Frontal cortex (tissue), 4 donors: ENCODE measurements around the gene DPYSL5. TPM values are rescaled to one million over a fixed set of nuclear protein-coding genes. Genes with fewer than 3 reads are reported as not detected.
"Not testable (repeated sequence)": the region's sequence is repeated elsewhere in the genome, so short reads cannot be mapped to it uniquely, and the experiment has no call there.

ENCODE experiments used
- DNase-seq, 2 donors: peaks; one replicate each; pipeline ENCODE4 v3.0.0; 2012; ENCODE audit warnings: low spot score in 2 of 2
- FAIRE-seq: peaks from 2 replicates; lab custom pipeline; 2012; peaks lifted over from hg19 to GRCh38; lab: Jason Lieb, UNC
- total RNA-seq: library from RNA; depleted of rRNA; stranded (reverse); fragments of >200 nt; gene quantifications from one replicate; pipeline ENCODE4 v1.2.3, GENCODE V29; 2014
- donor health status: control.
- donor health status: control.
- donor health status: control.

DPYSL5 gene
- total RNA-seq, 1 donor from 2014 or later: 101 TPM

- FAIRE-seq (no peak), DNase-seq (no peak)
Observed at GRCh38 chr2:26917135-26917836, 69.4 kb downstream of the DPYSL5 start.

GRCh38 chr2:26921323-26921722 lies 73.4 kb downstream of the DPYSL5 start:
- FAIRE-seq (no peak), DNase-seq (no peak)

- DNase-seq (peak; percentile 48 to 85), FAIRE-seq (no peak)
Observed at GRCh38 chr2:26922405-26923188, 74.7 kb downstream of the DPYSL5 start.

- DNase-seq, FAIRE-seq: not testable (repeated sequence)
Observed at GRCh38 chr2:26923189-26923466, 75.2 kb downstream of the DPYSL5 start.

GRCh38 chr2:26924731-26925099 lies 76.8 kb downstream of the DPYSL5 start:
- DNase-seq: no peak
- no peak for FAIRE-seq

- DNase-seq (no peak), FAIRE-seq (no peak)
Observed at GRCh38 chr2:26925100-26925791, 77.3 kb downstream of the DPYSL5 start.

GRCh38 chr2:26927221-26927620 lies 79.3 kb downstream of the DPYSL5 start:
- FAIRE-seq (no peak), DNase-seq (no peak)

- no peak for DNase-seq
- FAIRE-seq: no peak
Observed at GRCh38 chr2:26932974-26933373, 85.0 kb downstream of the DPYSL5 start.

- DNase-seq: no peak
- no peak for FAIRE-seq
Observed at GRCh38 chr2:26933431-26934334, 85.8 kb downstream of the DPYSL5 start.

- DNase-seq: no peak
- no peak for FAIRE-seq
Observed at GRCh38 chr2:26934335-26934724, 86.4 kb downstream of the DPYSL5 start.

GRCh38 chr2:26934985-26935384 lies 87.1 kb downstream of the DPYSL5 start:
- no peak for FAIRE-seq
- DNase-seq: no peak

- no peak for DNase-seq
- FAIRE-seq: no peak
Observed at GRCh38 chr2:26936855-26937254, 88.9 kb downstream of the DPYSL5 start.

- DNase-seq: no peak
- FAIRE-seq: no peak
Observed at GRCh38 chr2:26938399-26939118, 90.6 kb downstream of the DPYSL5 start.

GRCh38 chr2:26940001-26940400 lies 92.1 kb downstream of the DPYSL5 start:
- no peak for FAIRE-seq
- no peak for DNase-seq

GRCh38 chr2:26941486-26941885 lies 93.6 kb downstream of the DPYSL5 start:
- no peak for FAIRE-seq
- DNase-seq: no peak

GRCh38 chr2:26942543-26943295 lies 94.8 kb downstream of the DPYSL5 start:
- FAIRE-seq (no peak), DNase-seq (peak; percentile 67 to 84)

- FAIRE-seq (no peak), DNase-seq (no peak)
Observed at GRCh38 chr2:26945991-26946750, 98.2 kb downstream of the DPYSL5 start.
